ENCODE measurements around the gene RAPGEF4. TPM values are rescaled to one million over a fixed set of nuclear protein-coding genes. Genes with fewer than 3 reads are reported as not detected.

RAPGEF4 gene
- total and polyA plus RNA-seq, 2 of the 8 experiments (the other 6 are each of a cell fraction or from before 2014, with no cell fraction given) = 1.2 to 2.6 TPM

GRCh38 chr2:173048897-173049661 is 313.4 kb downstream of the RAPGEF4 start:
- CTCF ChIA-PET (ENCODE audit: partially characterized antibody) = interaction anchor here (0.9 kb wide), 1 partner anchor 21 kb away, joined by 3 read pairs; no protein-coding TSS in a partner anchor
- Histone ChIP-seq H3K4me1 (replicated peaks in 1 of 4; ENCODE audit: control insufficient read depth in 3 of 4, insufficient read depth in 4 of 4, low read length in 3 of 4) (no peaks in the 10 kb centered on the region), H3K9me3 (ENCODE audit: insufficient read depth in 2 of 2, low read depth in 1 of 2, low read length in 1 of 2) (no peaks in the 10 kb centered on the region), H3K23ac (ENCODE audit: insufficient read length) (no peak overlapping the region), H4K91ac (replicated peaks; ENCODE audit: insufficient read length, low read length) (no peak overlapping the region), H2BK5ac (ENCODE audit: low read depth, low read length) (no peak overlapping the region), H3K4ac (replicated peaks; ENCODE audit: insufficient read length, low read depth, low read length) (no peak overlapping the region), H2BK15ac (ENCODE audit: low read length) (no peak overlapping the region), H4K20me1 (replicated peaks in 1 of 2; ENCODE audit: control insufficient read depth in 1 of 2, insufficient read depth in 2 of 2, low read length in 2 of 2) (no peaks in the 10 kb centered on the region), H2AFZ (ENCODE audit: low read length) (no peak overlapping the region), H4K8ac (ENCODE audit: extremely low read depth, insufficient read depth, low read length) (no peak overlapping the region), H3K79me1 (ENCODE audit: low read depth, low read length) (no peaks in the 10 kb centered on the region), H3K14ac (ENCODE audit: insufficient read length) (no peak overlapping the region), H3K56ac (replicated peaks; ENCODE audit: insufficient read length, low read depth, low read length) (no peak overlapping the region), H3K79me2 (ENCODE audit: control insufficient read depth in 1 of 2, insufficient read depth in 2 of 2, low read length in 2 of 2) (no peaks in the 10 kb centered on the region), H2BK12ac (ENCODE audit: low read depth, low read length) (no peak overlapping the region), H3K27me3 (replicated peaks in 1 of 4; ENCODE audit: control insufficient read depth in 3 of 4, extremely low read depth in 1 of 4, insufficient read depth in 3 of 4, low read length in 3 of 4) (no peaks in the 10 kb centered on the region), H2BK120ac (replicated peaks; ENCODE audit: low read depth, low read length) (no peak overlapping the region), H2BK20ac (ENCODE audit: low read length) (no peak overlapping the region), H3K4me3 (ENCODE audit: extremely low read depth in 1 of 4, insufficient read depth in 2 of 4, low read depth in 3 of 4, low read length in 4 of 4) (no peak overlapping the region), H2AK5ac (ENCODE audit: low read depth, low read length) (no peak overlapping the region), H3K27ac (ENCODE audit: low read depth, low read length) (no peak overlapping the region), H3K18ac (ENCODE audit: extremely low read depth, low read length) (no peak overlapping the region), H3K36me3 (ENCODE audit: control insufficient read depth in 2 of 4, insufficient read depth in 4 of 4, low read length in 3 of 4) (no peaks in the 10 kb centered on the region), H3K4me2 (ENCODE audit: insufficient read depth in 1 of 2, low read depth in 2 of 2, low read length in 2 of 2) (no peak overlapping the region), H4K5ac (ENCODE audit: insufficient read length, low read depth, low read length) (no peak overlapping the region), H3K9ac (replicated peaks in 1 of 4; ENCODE audit: extremely low read depth in 1 of 4, low read depth in 3 of 4, low read length in 3 of 4) (no peak overlapping the region), H3K23me2 (ENCODE audit: low read depth, low read length) (no peaks in the 10 kb centered on the region)
- FAIRE-seq (no peak), DNase-seq (ENCODE audit: low read depth in 1 of 2, low spot score in 2 of 2) (no peak)
- 92% methylated on average over 4 of the region's 4 CpGs; no CpG with 5 or more reads in 1 of the 2 experiments for WGBS, 2 experiments (ENCODE audit: extremely low coverage in 1 of 2, insufficient coverage in 1 of 2, insufficient read length in 1 of 2, insufficient replicate concordance in 2 of 2, low coverage in 1 of 2, low lambda C conversion rate in 2 of 2, missing lambda C conversion rate in 1 of 2)
- TF ChIP-seq RBBP5 (IDR thresholded peaks at IDR 0.05; ENCODE audit: borderline replicate concordance, low read depth, low read length) = no peak
- no peak for TF ChIP-seq E2F6 (IDR thresholded peaks at IDR 0.05)
- no peak for TF ChIP-seq MAX (IDR thresholded peaks at IDR 0.05)
- no peak for TF ChIP-seq SP2 (IDR thresholded peaks at IDR 0.05; ENCODE audit: low read length)
- TF ChIP-seq SUZ12 (IDR thresholded peaks at IDR 0.05; ENCODE audit: low read length) = no peak
- no peak for TF ChIP-seq PHF8 (conservative IDR thresholded peaks at IDR 0.05; ENCODE audit: low read depth, low read length)
- no peak for TF ChIP-seq NRF1 (IDR thresholded peaks at IDR 0.05; ENCODE audit: low read depth, low read length)
- no peak for TF ChIP-seq BACH1 (IDR thresholded peaks at IDR 0.05; ENCODE audit: low read length)
- TF ChIP-seq JUND (IDR thresholded peaks at IDR 0.05; ENCODE audit: low read length) = no peak
- no peak for TF ChIP-seq BCL11A (IDR thresholded peaks at IDR 0.05; ENCODE audit: low read depth in 2 of 2, low read length in 2 of 2)
- TF ChIP-seq FOSL1 (IDR thresholded peaks at IDR 0.05; ENCODE audit: insufficient read depth, low read depth, low read length) = no peak
- POLR2A ChIA-PET (ENCODE audit: partially characterized antibody) = no interaction called here

All from H1 (cell line).